HCT116 (cell line): ENCODE measurements around the gene TEX12. TPM values are rescaled to one million over a fixed set of nuclear protein-coding genes. Genes with fewer than 3 reads are reported as not detected.
"Not testable (repeated sequence)": the region's sequence is repeated elsewhere in the genome, so short reads cannot be mapped to it uniquely, and the experiment has no call there.

Source experiments
- ATAC-seq: fragments of 200-7000 bp; cut with Tn5 transposase; 2 replicates; pipeline ENCODE4 v1.9.1; 2020; ENCODE audit warnings: mild to moderate bottlenecking, moderate library complexity
- BruUV-seq: library from RNA; stranded (reverse); fragments of 400-500 nt; replicated peaks from 2 replicates; lab custom pipeline; 2021; lab: Mats Ljungman, UMichigan
- CTCF ChIA-PET: fragments of 300-600 bp; sonication (Branson Sonifier 250); formaldehyde crosslinking; loops from one replicate; lab custom pipeline; 2021; ENCODE audit warnings: antibody characterized with exemption; lab: Charles Lee
- POLR2A ChIA-PET: fragments of 300-600, 350-600 bp; sonication (Branson Sonifier 250); formaldehyde crosslinking; loops from one replicate; lab custom pipeline; 2021; ENCODE audit warnings: antibody characterized with exemption; lab: Charles Lee
- RAD21 ChIA-PET, 2 experiments: fragments of 300-600 bp; sonication (Branson Sonifier 250); formaldehyde crosslinking; loops; one replicate each; lab custom pipeline; 2023; ENCODE audit warnings: low total read pairs in 2 of 2; ENCODE audit not compliant: uncharacterized antibody in 2 of 2, unreplicated experiment in 2 of 2, low non-redundant PET in 1 of 2; lab: Charles Lee
- DNase-seq: peaks from one replicate; pipeline ENCODE4 v3.0.0-alpha.2; 2010; ENCODE audit warnings: low read depth, low spot score
- H2AFZ ChIP-seq: fragments of 200-600 bp; shearing (Covaris generic), sonication (generic); 2 replicates; pipeline ENCODE4 v1.6.1; 2017; ENCODE audit warnings: low read depth, mixed run types, mixed read lengths, antibody characterized with exemption, low read length; ENCODE audit not compliant: poor library complexity, severe bottlenecking
- H3K27ac ChIP-seq: 2 replicates; pipeline ENCODE4 v1.5.1; 2012; ENCODE audit warnings: low read depth, low read length
- H3K27me3 ChIP-seq: fragments of 200-600 bp; sonication (generic); 2 replicates; pipeline ENCODE4 v1.6.1; 2016; ENCODE audit warnings: mixed run types, low read length, mixed read lengths; ENCODE audit not compliant: insufficient read depth
- H3K36me3 ChIP-seq, 2 experiments: fragments of 200-500 bp in 1 of 2; fragments of 200-600 bp in 1 of 2; sonication (Bioruptor generic) in 1 of 2; sonication (generic) in 1 of 2; 2 replicates each; pipeline versions ENCODE4 v1.5.1 to v1.6.1; 2014 to 2016; ENCODE audit warnings: low read length in 2 of 2, inconsistent platforms in 1 of 2, mixed read lengths in 1 of 2, mixed run types in 1 of 2; ENCODE audit not compliant: insufficient read depth in 2 of 2, control insufficient read depth in 1 of 2
- H3K4me1 ChIP-seq, 2 experiments: fragments of 200-600 bp in 1 of 2; sonication (generic) in 1 of 2; 2 replicates each; pipeline versions ENCODE4 v1.5.1 to v1.6.1; 2012 to 2017; ENCODE audit warnings: low read length in 2 of 2, inconsistent platforms in 1 of 2, mild to moderate bottlenecking in 1 of 2, mixed read lengths in 1 of 2, mixed run types in 1 of 2, moderate library complexity in 1 of 2; ENCODE audit not compliant: insufficient read depth in 2 of 2, control insufficient read depth in 1 of 2
- H3K4me2 ChIP-seq: fragments of 200-600 bp; sonication (generic); 2 replicates; pipeline ENCODE4 v1.6.1; 2017; ENCODE audit warnings: mixed run types, low read length, mixed read lengths
- H3K4me3 ChIP-seq, 2 experiments: fragments of 200-600 bp in 1 of 2; sonication (generic) in 1 of 2; replicated peaks in 1 of 2; 2 replicates each; pipeline ENCODE4 v1.5.1; 2011 to 2016; ENCODE audit warnings: low read length in 2 of 2, control low read depth in 1 of 2, low read depth in 1 of 2, mild to moderate bottlenecking in 1 of 2, mixed read lengths in 1 of 2, mixed run types in 1 of 2
- H3K79me2 ChIP-seq: fragments of 200-600 bp; sonication (generic); 2 replicates; pipeline ENCODE4 v1.6.1; 2017; ENCODE audit warnings: mild to moderate bottlenecking, mixed run types, low read length, moderate library complexity, mixed read lengths; ENCODE audit not compliant: insufficient read depth
- H3K9ac ChIP-seq: fragments of 200-600 bp; sonication (generic); 2 replicates; pipeline ENCODE4 v1.6.1; 2016; ENCODE audit warnings: low read length, mixed read lengths
- H3K9me2 ChIP-seq: fragments of 200-600 bp; sonication (generic), shearing (Covaris generic); 2 replicates; pipeline ENCODE4 v1.6.1; 2017; ENCODE audit warnings: mixed run types, mild to moderate bottlenecking, moderate library complexity; ENCODE audit not compliant: insufficient read depth
- H3K9me3 ChIP-seq, 2 experiments: fragments of 200-500 bp in 1 of 2; fragments of 200-600 bp in 1 of 2; sonication (Bioruptor generic) in 1 of 2; sonication (generic) in 1 of 2; 2 replicates each; pipeline ENCODE4 v1.6.1; 2014 to 2017; ENCODE audit warnings: low read length in 2 of 2, mixed read lengths in 2 of 2, inconsistent platforms in 1 of 2, low read depth in 1 of 2, mild to moderate bottlenecking in 1 of 2, mixed run types in 1 of 2, moderate library complexity in 1 of 2; ENCODE audit not compliant: control insufficient read depth in 1 of 2, insufficient read depth in 1 of 2
- H4K20me1 ChIP-seq: fragments of 200-600 bp; sonication (generic), shearing (Covaris generic); 2 replicates; pipeline ENCODE4 v1.6.1; 2017; ENCODE audit warnings: mixed run types, mild to moderate bottlenecking, moderate library complexity; ENCODE audit not compliant: insufficient read depth
- ATF3 ChIP-seq: IDR thresholded peaks from 2 replicates; pipeline ENCODE4 v1.6.1; 2012
- CEBPB ChIP-seq: IDR thresholded peaks from 2 replicates; pipeline ENCODE4 v1.6.1; 2012; ENCODE audit warnings: low read depth
- EGR1 ChIP-seq: IDR thresholded peaks from 2 replicates; pipeline ENCODE4 v1.6.1; 2012; ENCODE audit warnings: low read depth
- ELF1 ChIP-seq: IDR thresholded peaks from 2 replicates; pipeline ENCODE4 v1.6.1; 2012; ENCODE audit warnings: low read depth, borderline replicate concordance
- EZH2 ChIP-seq: fragments of 200-600 bp; sonication (generic); IDR thresholded peaks from 2 replicates; pipeline ENCODE4 v1.6.1; 2017; ENCODE audit warnings: antibody characterized with exemption, mixed run types
- EZH2phosphoT487 ChIP-seq: fragments of 200-600 bp; IDR thresholded peaks from 2 replicates; pipeline ENCODE4 v1.6.1; 2018; ENCODE audit warnings: antibody characterized with exemption, borderline replicate concordance
- FOSL1 ChIP-seq: IDR thresholded peaks from 2 replicates; pipeline ENCODE4 v1.6.1; 2012; ENCODE audit warnings: low read depth
- JUND ChIP-seq: IDR thresholded peaks from 2 replicates; pipeline ENCODE4 v1.6.1; 2012
- MAX ChIP-seq: IDR thresholded peaks from 2 replicates; pipeline ENCODE4 v1.6.1; 2012
- POLR2A ChIP-seq: IDR thresholded peaks from 2 replicates; pipeline ENCODE4 v1.7.0; 2011; ENCODE audit warnings: borderline replicate concordance; ENCODE audit not compliant: insufficient read depth, insufficient read length; ENCODE audit errors: extremely low read depth
- POLR2AphosphoS5 ChIP-seq: IDR thresholded peaks from 2 replicates; pipeline ENCODE4 v1.6.1; 2011; ENCODE audit warnings: mild to moderate bottlenecking, low read depth, low read length, moderate library complexity
- SIN3A ChIP-seq: IDR thresholded peaks from 2 replicates; pipeline ENCODE4 v1.6.1; 2012; ENCODE audit warnings: low read depth
- SP1 ChIP-seq: IDR thresholded peaks from 2 replicates; pipeline ENCODE4 v1.6.1; 2012; ENCODE audit warnings: low read depth
- SRF ChIP-seq: IDR thresholded peaks from 2 replicates; pipeline ENCODE4 v1.6.1; 2012; ENCODE audit warnings: low read depth
- YY1 ChIP-seq: IDR thresholded peaks from 2 replicates; pipeline ENCODE4 v1.6.1; 2011; ENCODE audit warnings: low read length, low read depth, moderate library complexity, mild to moderate bottlenecking; ENCODE audit not compliant: insufficient replicate concordance; ENCODE audit errors: extremely low read depth
- ZFX ChIP-seq: fragments of 450-650 bp; IDR thresholded peaks from 2 replicates; pipeline ENCODE4 v1.6.1; 2017
- intact Hi-C: fragments of 100-400 bp; cut with micrococcal nuclease; formaldehyde crosslinking; loops from 2 replicates; pipeline ENCODE4 v1.10.0; 2022
- total RNA-seq: library from RNA; stranded (reverse); gene quantifications from one replicate; pipeline ENCODE4 v1.2.1, GENCODE V29; 2021; ENCODE audit not compliant: unreplicated experiment
- TF ChIP-seq, protein P1 (sequence below): IDR thresholded peaks from 2 replicates; pipeline ENCODE4 v1.6.1; 2011; ENCODE audit warnings: mild to moderate bottlenecking, low read length, moderate library complexity; ENCODE audit not compliant: insufficient replicate concordance; ENCODE audit errors: extremely low read depth

The TEX12 gene
- total RNA-seq, 1 experiment from 2014 or later = not detected

DNA sequence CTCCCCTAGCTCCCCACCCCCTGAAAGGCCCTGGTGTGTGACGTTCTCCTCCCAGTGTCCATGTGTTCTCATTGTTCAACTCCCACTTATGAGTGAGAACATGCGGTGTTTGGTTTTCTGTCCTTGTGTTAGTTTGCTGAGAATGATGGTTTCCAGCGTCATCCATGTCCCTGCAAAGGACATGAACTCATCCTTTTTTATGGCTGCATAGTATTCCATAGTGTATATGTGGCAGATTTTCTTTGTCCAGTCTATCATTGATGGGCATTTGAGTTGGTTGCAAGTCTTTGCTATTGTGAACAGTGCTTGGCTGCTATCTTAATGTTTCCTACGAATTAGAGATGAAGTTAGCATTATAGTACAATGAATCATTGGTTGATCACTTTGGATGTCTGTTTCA lies 31.9 kb downstream of the TEX12 start:
- H3K79me2 ChIP-seq, H3K4me1 ChIP-seq, H3K9me2 ChIP-seq, BruUV-seq, ATAC-seq, intact Hi-C loops, H2AFZ ChIP-seq, H4K20me1 ChIP-seq, H3K27me3 ChIP-seq, H3K9me3 ChIP-seq, H3K36me3 ChIP-seq, H3K27ac ChIP-seq, RAD21 ChIA-PET, CTCF ChIA-PET, H3K4me3 ChIP-seq, DNase-seq, H3K9ac ChIP-seq, POLR2A ChIA-PET, H3K4me2 ChIP-seq: not testable (repeated sequence)

GRCh38 chr11:112200252-112200651 lies 33.1 kb downstream of the TEX12 start:
- Histone ChIP-seq H3K79me2 (no peaks in the 10 kb centered on the region), H3K27ac (no peak overlapping the region), H3K4me1 (no peaks in the 10 kb centered on the region), H3K9ac (no peak overlapping the region), H3K9me3 (no peaks in the 10 kb centered on the region), H3K4me3 (no peak overlapping the region), H3K27me3 (no peaks in the 10 kb centered on the region), H3K4me2 (no peak overlapping the region), H2AFZ (no peak overlapping the region), H4K20me1 (no peaks in the 10 kb centered on the region)
- no TSS peak for BruUV-seq
- intact Hi-C loops = no loop called here
- CTCF ChIA-PET = interaction anchor here (1.1 kb wide), 1 partner anchor 21 kb away, joined by 3 read pairs; no protein-coding TSS in a partner anchor
- DNase-seq = no peak
- no peak for TF ChIP-seq SRF
- TF ChIP-seq YY1 = no peak
- TF ChIP-seq SP1 = no peak
- TF ChIP-seq EZH2 = no peak
- TF ChIP-seq FOSL1 = no peak
- no peak for TF ChIP-seq CEBPB
- TF ChIP-seq ZFX = no peak
- no peak for TF ChIP-seq SIN3A
- TF ChIP-seq ATF3 = no peak
- TF ChIP-seq EGR1 = no peak
- no peak for TF ChIP-seq JUND
- no peak for TF ChIP-seq MAX
- TF ChIP-seq, protein P1, sequence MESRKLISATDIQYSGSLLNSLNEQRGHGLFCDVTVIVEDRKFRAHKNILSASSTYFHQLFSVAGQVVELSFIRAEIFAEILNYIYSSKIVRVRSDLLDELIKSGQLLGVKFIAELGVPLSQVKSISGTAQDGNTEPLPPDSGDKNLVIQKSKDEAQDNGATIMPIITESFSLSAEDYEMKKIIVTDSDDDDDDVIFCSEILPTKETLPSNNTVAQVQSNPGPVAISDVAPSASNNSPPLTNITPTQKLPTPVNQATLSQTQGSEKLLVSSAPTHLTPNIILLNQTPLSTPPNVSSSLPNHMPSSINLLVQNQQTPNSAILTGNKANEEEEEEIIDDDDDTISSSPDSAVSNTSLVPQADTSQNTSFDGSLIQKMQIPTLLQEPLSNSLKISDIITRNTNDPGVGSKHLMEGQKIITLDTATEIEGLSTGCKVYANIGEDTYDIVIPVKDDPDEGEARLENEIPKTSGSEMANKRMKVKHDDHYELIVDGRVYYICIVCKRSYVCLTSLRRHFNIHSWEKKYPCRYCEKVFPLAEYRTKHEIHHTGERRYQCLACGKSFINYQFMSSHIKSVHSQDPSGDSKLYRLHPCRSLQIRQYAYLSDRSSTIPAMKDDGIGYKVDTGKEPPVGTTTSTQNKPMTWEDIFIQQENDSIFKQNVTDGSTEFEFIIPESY = no peak
- no peak for TF ChIP-seq ELF1
- no peak for TF ChIP-seq POLR2A
- no peak for TF ChIP-seq EZH2phosphoT487
- TF ChIP-seq POLR2AphosphoS5 = no peak
- TF ChIP-seq, all 23 proteins: peak for 0
- no peak for ATAC-seq
- Histone ChIP-seq H3K36me3 (no peaks in the 10 kb centered on the region), H3K9me2 (no peaks in the 10 kb centered on the region)
- POLR2A ChIA-PET = no interaction called here
- RAD21 ChIA-PET = no interaction called here
